SU-DHL-6 (cell line): Measurements from ENCODE around the gene HDAC10.

Source experiments
- H2AFZ ChIP-seq: fragments of 200-600 bp; sonication (generic); 2 replicates; pipeline ENCODE4 v1.6.1; 2014; ENCODE audit warnings: low read depth, mild to moderate bottlenecking, moderate library complexity, mixed read lengths, antibody characterized with exemption, low read length; ENCODE audit not compliant: severe bottlenecking
- H3F3A ChIP-seq: fragments of 200-600 bp; shearing (Covaris generic); 2 replicates; pipeline ENCODE4 v1.6.0; 2016; ENCODE audit warnings: antibody characterized with exemption, mild to moderate bottlenecking; ENCODE audit not compliant: insufficient read depth
- H3K27ac ChIP-seq: fragments of 200-600 bp; sonication (generic); 2 replicates; pipeline ENCODE4 v1.5.1; 2016; ENCODE audit warnings: low read depth, mild to moderate bottlenecking, low read length, moderate library complexity, mixed read lengths
- H3K27me3 ChIP-seq: fragments of 200-600 bp; sonication (generic), shearing (Covaris generic); 2 replicates; pipeline ENCODE4 v1.6.0; 2014; ENCODE audit warnings: mild to moderate bottlenecking, low read length
- H3K36me3 ChIP-seq: fragments of 200-600 bp; sonication (generic); 2 replicates; pipeline ENCODE4 v1.6.1; 2014; ENCODE audit warnings: mild to moderate bottlenecking, low read length, mixed read lengths
- H3K4me2 ChIP-seq: fragments of 300-600, 200-600 bp; shearing (Covaris generic), sonication (generic); 2 replicates; pipeline ENCODE4 v1.6.0; 2014; ENCODE audit warnings: low read length, low read depth, mild to moderate bottlenecking; ENCODE audit not compliant: poor library complexity, severe bottlenecking
- H3K4me3 ChIP-seq: fragments of 200-600 bp; sonication (generic); 2 replicates; pipeline ENCODE4 v1.5.1; 2014; ENCODE audit warnings: antibody characterized with exemption, low read length, mild to moderate bottlenecking, mixed read lengths; ENCODE audit not compliant: insufficient read depth, poor library complexity, severe bottlenecking
- H3K79me2 ChIP-seq: fragments of 200-600 bp; sonication (generic); 2 replicates; pipeline ENCODE4 v1.6.1; 2014; ENCODE audit warnings: mild to moderate bottlenecking, low read length, moderate library complexity; ENCODE audit not compliant: insufficient read depth
- H3K9ac ChIP-seq: fragments of 200-600 bp; sonication (generic); 2 replicates; pipeline ENCODE4 v1.7.0; 2014; ENCODE audit warnings: mild to moderate bottlenecking, low read length
- H3K9me2 ChIP-seq: fragments of 200-600 bp; sonication (generic); replicated peaks from 2 replicates; pipeline ENCODE4 v1.6.1; 2014; ENCODE audit warnings: low read length; ENCODE audit not compliant: insufficient read depth
- H3K9me3 ChIP-seq: fragments of 200-600 bp; sonication (generic); 2 replicates; pipeline ENCODE4 v1.6.1; 2014; ENCODE audit warnings: low read length, mixed read lengths; ENCODE audit not compliant: insufficient read depth
- H4K20me1 ChIP-seq: fragments of 200-600 bp; sonication (generic); 2 replicates; pipeline ENCODE4 v1.6.1; 2014; ENCODE audit warnings: low read depth, mild to moderate bottlenecking, antibody characterized with exemption, low read length, moderate library complexity, mixed read lengths
- CTCF ChIP-seq: fragments of 200-600 bp; sonication (generic); IDR thresholded peaks from one replicate; pipeline ENCODE4 v1.5.1; 2017; ENCODE audit warnings: antibody characterized with exemption, mild to moderate bottlenecking, low read length, moderate library complexity; ENCODE audit not compliant: insufficient read depth, poor library complexity, severe bottlenecking
- EZH2phosphoT487 ChIP-seq: fragments of 200-600 bp; sonication (generic), shearing (Covaris generic); conservative IDR thresholded peaks from 2 replicates; pipeline ENCODE4 v1.6.1; 2018; ENCODE audit warnings: mild to moderate bottlenecking, antibody characterized with exemption, low read length, moderate library complexity, mixed read lengths

Gene HDAC10

GRCh38 chr22:50269970-50270665, 19.1 kb upstream of the HDAC10 start, which contains the start of gene MAPK11:
TSS of gene MAPK11 (minus strand) at chr22:50270380. CDS start at chr22:50270292, 88 bp downstream.
- Histone ChIP-seq H3K9me2 (no peaks in the 10 kb centered on the region), H3K27ac (no peak within 1 kb of the TSS), H3K36me3 (no peaks in the 10 kb centered on the region), H3K9ac (peak within 1 kb of the TSS; percentile 43; the same call in 1 of the 2 replicates), H2AFZ (no peak within 1 kb of the TSS), H3K27me3 (no peaks in the 10 kb centered on the region), H3K9me3 (no peaks in the 10 kb centered on the region), H3K4me3 (peak within 1 kb of the TSS; percentile 46), H4K20me1 (no peaks in the 10 kb centered on the region), H3K79me2 (no peaks in the 10 kb centered on the region), H3K4me2 (peak within 1 kb of the TSS; percentile 67), H3F3A (0 out of 2 replicates have a peak, but pooled peaks cover 4% of the 10 kb centered on the region)
- TF ChIP-seq CTCF: no peak

GRCh38 chr22:50269573-50269969, 18.5 kb upstream of the HDAC10 start:
- H3K4me3 ChIP-seq: no peak overlapping the region
- no peaks in the 10 kb centered on the region for H3K9me2 ChIP-seq
- H3K27me3 ChIP-seq: no peaks in the 10 kb centered on the region
- peak overlapping the region; percentile 67 for H3K4me2 ChIP-seq
- TF ChIP-seq EZH2phosphoT487: no peak
- TF ChIP-seq CTCF: no peak
- H3K27ac ChIP-seq: no peak overlapping the region
- 0 out of 2 replicates have a peak overlapping the region, but pooled peaks have one; percentile 35 for H3K9ac ChIP-seq
- H2AFZ ChIP-seq: no peak overlapping the region
- H4K20me1 ChIP-seq: no peaks in the 10 kb centered on the region
- H3K36me3 ChIP-seq: no peaks in the 10 kb centered on the region
- no peaks in the 10 kb centered on the region for H3K79me2 ChIP-seq
- 0 out of 2 replicates have a peak, but pooled peaks cover 4% of the 10 kb centered on the region for H3F3A ChIP-seq
- no peaks in the 10 kb centered on the region for H3K9me3 ChIP-seq

- no peak overlapping the region for H3K27ac ChIP-seq
- H3K4me3 ChIP-seq: no peak overlapping the region
- H3K36me3 ChIP-seq: no peaks in the 10 kb centered on the region
- no peak overlapping the region for H2AFZ ChIP-seq
- H3K9me3 ChIP-seq: no peaks in the 10 kb centered on the region
- H3K4me2 ChIP-seq: no peak overlapping the region
- no peaks in the 10 kb centered on the region for H3K27me3 ChIP-seq
- no peaks in the 10 kb centered on the region for H4K20me1 ChIP-seq
- TF ChIP-seq CTCF (no peak), EZH2phosphoT487 (no peak)
- no peaks in the 10 kb centered on the region for H3F3A ChIP-seq
- H3K9me2 ChIP-seq: no peaks in the 10 kb centered on the region
- H3K79me2 ChIP-seq: no peaks in the 10 kb centered on the region
- no peak overlapping the region for H3K9ac ChIP-seq
Measured at GRCh38 chr22:50268655-50269113, 17.6 kb upstream of the HDAC10 start.
